ENCODE results near the gene NKAPD1.
"Not testable (repeated sequence)": the region's sequence is repeated elsewhere in the genome, so short reads cannot be mapped to it uniquely, and the experiment has no call there.

The NKAPD1 gene

DNA sequence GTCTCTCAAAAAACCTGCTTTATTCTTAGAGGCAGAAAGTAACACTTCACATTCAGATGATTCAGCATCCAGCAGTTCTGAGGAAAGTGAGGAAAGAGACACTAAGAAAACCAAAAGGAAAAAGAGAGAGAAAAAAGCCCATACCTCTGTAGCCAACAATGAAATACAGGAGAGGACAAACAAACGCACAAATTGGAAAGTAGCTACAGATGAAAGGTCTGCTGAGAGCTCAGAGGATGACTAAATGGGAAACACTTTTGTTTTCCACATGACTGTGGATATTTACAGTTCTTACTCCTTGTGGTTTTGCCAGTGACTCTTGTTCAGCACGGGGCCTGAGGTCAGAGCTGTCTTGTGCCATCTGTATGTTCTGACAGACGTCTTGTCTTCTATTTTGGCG is 8.6 kb downstream of the NKAPD1 start:
- H3K4me3 Mint-ChIP-seq: no peak overlapping the region
- TF ChIP-seq CTCF (IDR thresholded peaks at IDR 0.05): no peak

DNA sequence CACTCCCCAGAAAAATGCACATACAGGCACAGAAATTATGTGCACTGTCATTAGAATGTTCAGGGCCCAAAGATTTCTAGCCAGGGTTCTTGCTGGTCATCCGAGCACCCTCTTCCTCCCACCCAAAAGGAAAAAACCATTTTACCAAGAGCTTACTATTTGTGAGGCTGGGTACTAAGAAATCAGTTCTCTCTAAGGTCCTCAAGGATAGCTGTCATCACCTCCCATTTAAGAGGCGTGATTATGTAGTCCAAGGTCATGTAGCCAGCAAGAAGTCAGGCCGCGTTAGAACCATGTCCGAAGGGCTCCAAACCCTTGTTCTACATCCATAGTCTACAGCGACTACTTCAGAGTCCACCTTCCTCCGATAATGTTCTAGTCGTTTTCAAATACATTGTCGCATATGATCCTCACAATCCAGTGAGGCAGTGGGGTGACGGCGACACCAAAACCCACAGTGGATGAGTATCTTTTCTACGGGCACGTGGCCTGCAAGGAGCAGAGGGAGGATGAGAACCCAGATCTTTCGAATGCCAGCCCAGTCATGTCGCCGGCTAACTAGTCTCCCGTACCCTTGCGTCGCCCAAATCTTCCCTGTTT is 11.8 kb downstream of the NKAPD1 start:
- Mint-ChIP-seq H3K4me1 (peaks cover 50% of the 10 kb centered on the region), H3K4me3 (peak overlapping the region; percentile 100), H3K9me3 (no peaks in the 10 kb centered on the region), H3K27ac (peak overlapping the region; percentile 96), H3K36me3 (ENCODE audit: low read depth) (peaks cover 74% of the 10 kb centered on the region), H3K27me3 (ENCODE audit: low read depth, poor library complexity) (no peaks in the 10 kb centered on the region)
- no peak for TF ChIP-seq CTCF (IDR thresholded peaks at IDR 0.05)
- DNase-seq: no peak

More for the DNA sequence above, 8.6 kb downstream of the NKAPD1 start:
- Mint-ChIP-seq H3K27ac (peak overlapping the region; percentile 70), H3K4me1 (peaks cover 29% of the 10 kb centered on the region), H3K9me3 (no peaks in the 10 kb centered on the region), H3K36me3 (ENCODE audit: low read depth) (peaks cover 68% of the 10 kb centered on the region), H3K27me3 (ENCODE audit: low read depth, poor library complexity) (no peaks in the 10 kb centered on the region)
- DNase-seq: no peak

DNA sequence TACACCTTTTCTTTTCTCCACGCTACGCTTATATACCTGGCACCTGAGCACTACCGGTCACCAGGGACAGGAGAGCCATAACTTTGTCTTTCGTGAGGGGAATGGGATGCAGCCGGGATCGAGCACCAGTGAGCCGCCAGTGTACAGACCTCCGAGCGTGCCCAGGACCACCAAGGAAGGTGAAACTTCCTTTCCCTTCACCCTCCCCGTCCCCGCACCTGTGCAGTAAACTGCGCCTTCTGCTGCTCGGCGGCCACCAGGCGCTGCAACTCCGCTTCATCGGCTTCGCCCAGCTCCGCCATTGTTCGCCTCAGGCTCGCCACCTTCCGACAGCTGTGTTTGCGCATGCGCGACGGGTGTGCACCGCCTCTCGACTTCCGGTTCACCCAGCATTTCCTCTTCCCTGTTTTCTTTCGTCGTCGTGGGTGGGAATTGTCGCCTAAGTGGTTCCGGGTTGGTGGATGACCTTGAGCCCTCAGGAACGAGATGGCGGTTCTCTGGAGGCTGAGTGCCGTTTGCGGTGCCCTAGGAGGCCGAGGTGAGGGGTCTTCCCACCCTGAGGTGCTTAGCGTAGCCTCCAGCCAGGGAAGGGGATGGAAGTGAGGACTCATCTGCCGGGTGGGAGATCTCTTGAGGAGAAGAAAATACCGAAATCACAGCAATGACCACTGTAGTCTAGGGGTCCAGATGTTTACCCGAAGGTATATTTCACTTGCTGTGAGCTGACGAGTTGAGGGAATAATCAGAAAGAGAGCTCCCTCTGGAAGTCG is 12.5 kb downstream of the NKAPD1 start, which contains the start of the genes SDHD and TIMM8B:
SDHD (plus strand) TSS at position 452 of the 770 bp plus-strand sequence; CDS start at position 487, 35 bp downstream.
TIMM8B (minus strand) TSS at position 335 of the 770 bp plus-strand sequence; CDS start at position 302, 33 bp downstream.
- H3K9me3 Mint-ChIP-seq: no peaks in the 10 kb centered on the region
- H3K4me3 Mint-ChIP-seq: peak within 1 kb of the TSS; percentile 100
- H3K27ac Mint-ChIP-seq: peak within 1 kb of the TSS; percentile 96
- DNase-seq: peak; percentile 95
- no peak for TF ChIP-seq CTCF (IDR thresholded peaks at IDR 0.05)
- H3K36me3 Mint-ChIP-seq (ENCODE audit: low read depth): peaks cover 79% of the 10 kb centered on the region
- H3K4me1 Mint-ChIP-seq: peaks cover 50% of the 10 kb centered on the region
- no peaks in the 10 kb centered on the region for H3K27me3 Mint-ChIP-seq (ENCODE audit: low read depth, poor library complexity)

DNA sequence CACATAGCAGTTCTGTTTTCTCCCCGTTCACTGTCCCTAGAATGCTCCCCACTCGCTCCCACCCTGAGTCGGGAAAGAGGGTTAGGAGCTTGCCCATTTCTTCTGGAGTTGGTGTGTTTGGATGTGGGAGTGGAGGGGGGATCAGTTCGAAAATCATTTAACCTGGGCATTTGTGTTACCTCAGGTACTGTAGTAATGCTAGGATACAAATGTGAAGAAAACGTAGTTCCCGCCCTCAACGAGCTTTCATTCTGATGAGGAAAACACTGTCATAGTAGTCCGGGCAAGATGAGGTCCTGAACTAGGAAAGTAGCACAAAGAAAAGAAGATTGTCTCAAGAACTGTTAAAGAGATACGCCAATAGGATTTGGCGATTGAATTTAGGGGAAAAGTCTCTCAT is 13.1 kb downstream of the NKAPD1 start:
- Mint-ChIP-seq H3K4me1 (peaks cover 50% of the 10 kb centered on the region), H3K27me3 (ENCODE audit: low read depth, poor library complexity) (no peaks in the 10 kb centered on the region), H3K27ac (peak overlapping the region; percentile 96), H3K4me3 (peak overlapping the region; percentile 100), H3K9me3 (no peaks in the 10 kb centered on the region), H3K36me3 (ENCODE audit: low read depth) (peaks cover 80% of the 10 kb centered on the region)
- TF ChIP-seq CTCF (IDR thresholded peaks at IDR 0.05): no peak
- peak; percentile 6 for DNase-seq

DNA sequence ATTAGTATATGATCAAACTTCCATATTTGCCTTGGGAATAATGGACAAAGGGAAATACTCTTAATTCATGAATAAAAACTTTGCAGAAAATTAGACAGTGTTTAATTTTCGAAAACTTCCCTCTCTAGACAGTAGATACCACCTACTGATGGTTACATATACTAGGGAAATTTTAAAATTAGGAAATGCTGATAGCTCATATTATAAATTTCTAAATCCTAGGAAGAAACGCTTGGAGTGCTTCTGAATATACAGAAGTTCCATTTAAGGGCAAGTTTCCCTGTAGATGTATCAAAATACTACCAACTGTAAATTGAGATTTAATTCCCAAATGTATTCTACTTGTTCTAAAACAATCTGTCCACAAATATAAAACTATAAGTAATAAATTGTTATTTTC is 21.2 kb downstream of the NKAPD1 start:
- not testable (repeated sequence) for H3K4me3 Mint-ChIP-seq; H3K27me3 Mint-ChIP-seq (ENCODE audit: low read depth, poor library complexity); DNase-seq; H3K9me3 Mint-ChIP-seq; H3K4me1 Mint-ChIP-seq; H3K27ac Mint-ChIP-seq
- peaks cover 38% of the 10 kb centered on the region for H3K36me3 Mint-ChIP-seq (ENCODE audit: low read depth)

- H3K9me3 Mint-ChIP-seq: no peaks in the 10 kb centered on the region
- H3K4me1 Mint-ChIP-seq: no peaks in the 10 kb centered on the region
- no peak overlapping the region for H3K27ac Mint-ChIP-seq
- no peak overlapping the region for H3K4me3 Mint-ChIP-seq
- no peaks in the 10 kb centered on the region for H3K27me3 Mint-ChIP-seq (ENCODE audit: low read depth, poor library complexity)
- no peak for TF ChIP-seq CTCF (IDR thresholded peaks at IDR 0.05)
- peaks cover 32% of the 10 kb centered on the region for H3K36me3 Mint-ChIP-seq (ENCODE audit: low read depth)
- no peak for DNase-seq
These were observed 22.1 kb downstream of the NKAPD1 start for GRCh38 chr11:112096194-112096593.

All from nephron progenitor cell (in vitro differentiated cells).